GM23248 (cell line): ENCODE results near the gene PPWD1. TPM values are rescaled to one million over a fixed set of nuclear protein-coding genes. Genes with fewer than 3 reads are reported as not detected.
A peak's percentile ranks its signal among the peaks of the same experiment; 100 is the strongest.

Experiments
- DNase-seq: peaks from one replicate; pipeline ENCODE4 v3.0.0-alpha.2; 2015
- H2AFZ ChIP-seq: fragments of 200-600 bp; sonication (generic); 2 replicates; pipeline ENCODE4 v1.6.1; 2016; ENCODE audit warnings: antibody characterized with exemption
- H3F3A ChIP-seq: fragments of 200-600 bp; sonication (generic); 2 replicates; pipeline ENCODE4 v1.6.1; 2016; ENCODE audit warnings: mild to moderate bottlenecking, antibody characterized with exemption, mixed run types; ENCODE audit not compliant: insufficient read depth
- H3K27ac ChIP-seq: fragments of 200-600 bp; sonication (generic); 2 replicates; pipeline ENCODE4 v1.5.1; 2016; ENCODE audit warnings: mild to moderate bottlenecking
- H3K27me3 ChIP-seq: fragments of 200-600 bp; sonication (generic); replicated peaks from 2 replicates; pipeline ENCODE4 v1.6.1; 2016; ENCODE audit warnings: mild to moderate bottlenecking; ENCODE audit not compliant: insufficient read depth
- H3K36me3 ChIP-seq: fragments of 200-600 bp; sonication (generic); 2 replicates; pipeline ENCODE4 v1.6.1; 2016; ENCODE audit warnings: low read depth, mild to moderate bottlenecking
- H3K4me1 ChIP-seq: fragments of 200-600 bp; sonication (generic); 2 replicates; pipeline ENCODE4 v1.6.1; 2016; ENCODE audit warnings: mild to moderate bottlenecking; ENCODE audit not compliant: insufficient read depth
- H3K4me2 ChIP-seq: fragments of 200-600 bp; sonication (generic); one replicate; pipeline ENCODE4 v1.6.1; 2016; ENCODE audit warnings: mild to moderate bottlenecking; ENCODE audit not compliant: unreplicated experiment
- H3K4me3 ChIP-seq: fragments of 200-600 bp; sonication (generic); 2 replicates; pipeline ENCODE4 v1.5.1; 2016; ENCODE audit warnings: mild to moderate bottlenecking
- H3K79me2 ChIP-seq: fragments of 200-600 bp; sonication (generic); 2 replicates; pipeline ENCODE4 v1.6.1; 2016; ENCODE audit warnings: mild to moderate bottlenecking; ENCODE audit not compliant: insufficient read depth
- H3K9ac ChIP-seq: fragments of 200-600 bp; sonication (generic); 2 replicates; pipeline ENCODE4 v1.6.1; 2016; ENCODE audit warnings: mild to moderate bottlenecking
- H3K9me2 ChIP-seq: fragments of 200-600 bp; sonication (generic); 2 replicates; pipeline ENCODE4 v1.6.1; 2016; ENCODE audit warnings: mixed run types, mild to moderate bottlenecking, moderate library complexity; ENCODE audit not compliant: insufficient read depth
- H3K9me3 ChIP-seq: fragments of 200-600 bp; sonication (generic); one replicate; pipeline ENCODE4 v1.6.1; 2017; ENCODE audit warnings: low read depth
- H4K20me1 ChIP-seq: fragments of 200-600 bp; sonication (generic); 2 replicates; pipeline ENCODE4 v1.6.0; 2016; ENCODE audit not compliant: insufficient read depth
- EZH2 ChIP-seq: fragments of 200-600 bp; sonication (generic); IDR thresholded peaks from 2 replicates; pipeline ENCODE4 v1.6.1; 2018; ENCODE audit warnings: antibody characterized with exemption, mild to moderate bottlenecking; ENCODE audit not compliant: insufficient read depth, poor library complexity, severe bottlenecking
- EZH2phosphoT487 ChIP-seq: fragments of 200-600 bp; sonication (generic); IDR thresholded peaks from 2 replicates; pipeline ENCODE4 v1.6.1; 2018; ENCODE audit warnings: antibody characterized with exemption, moderate library complexity, mild to moderate bottlenecking, low read depth; ENCODE audit not compliant: insufficient read depth
- WGBS, 2 experiments: methylation state at CpG; one replicate each; pipeline ENCODE4 v1.1.6; 2015 to 2017; ENCODE audit warnings: low lambda C conversion rate in 2 of 2, low coverage in 1 of 2; ENCODE audit errors: missing lambda C conversion rate in 2 of 2; 5-methylcytosine and 5-hydroxymethylcytosine counted together
- in situ Hi-C: fragments of 300-500 bp; cut with MboI; formaldehyde crosslinking; loops from 2 replicates; pipeline ENCODE4 v1.15.0; 2020
- polyA plus RNA-seq: library from polyadenylated mRNA; unstranded; fragments of >200 nt; fragmentation: Nextera tagmentation; extraction: Ambion mirVana; gene quantifications from 2 replicates; pipeline ENCODE4 v1.2.1, GENCODE V29; 2016
- total RNA-seq: library from RNA; depleted of rRNA; stranded (reverse); fragments of >200 nt; shearing (Covaris generic); gene quantifications from 2 replicates; pipeline ENCODE4 v1.2.3, GENCODE V29; 2014

PPWD1 gene
- total and polyA plus RNA-seq, 2 experiments from 2014 or later = 22.5 to 56.8 TPM

- Histone ChIP-seq H3F3A (no peaks in the 10 kb centered on the region), H3K27me3 (no peaks in the 10 kb centered on the region), H3K4me3 (no peak overlapping the region), H3K9ac (no peak overlapping the region), H3K4me2 (no peak overlapping the region), H3K79me2 (peaks cover 10% of the 10 kb centered on the region), H4K20me1 (no peaks in the 10 kb centered on the region), H3K36me3 (no peaks in the 10 kb centered on the region; the same call in 1 of the 2 replicates), H3K9me3 (no peaks in the 10 kb centered on the region), H3K27ac (no peak overlapping the region), H2AFZ (0 out of 2 replicates have a peak overlapping the region, but pooled peaks have one; percentile 23), H3K4me1 (no peaks in the 10 kb centered on the region), H3K9me2 (no peaks in the 10 kb centered on the region)
- in situ Hi-C loops = no loop called here
- DNase-seq = peak; percentile 10
- TF ChIP-seq EZH2 (no peak), EZH2phosphoT487 (no peak)
Measured at GRCh38 chr5:65555287-65555686, 7.8 kb upstream of the PPWD1 start.

GRCh38 chr5:65556181-65556580 is 6.9 kb upstream of the PPWD1 start:
- Histone ChIP-seq H4K20me1 (no peaks in the 10 kb centered on the region), H3K9ac (no peak overlapping the region), H2AFZ (no peak overlapping the region), H3F3A (no peaks in the 10 kb centered on the region), H3K9me2 (no peaks in the 10 kb centered on the region), H3K4me2 (no peak overlapping the region), H3K9me3 (no peaks in the 10 kb centered on the region), H3K27me3 (no peaks in the 10 kb centered on the region), H3K4me1 (no peaks in the 10 kb centered on the region), H3K79me2 (peaks cover 19% of the 10 kb centered on the region), H3K4me3 (no peak overlapping the region), H3K36me3 (no peaks in the 10 kb centered on the region; the same call in 1 of the 2 replicates), H3K27ac (no peak overlapping the region)
- in situ Hi-C loops = no loop called here
- DNase-seq = no peak
- 91 to 95% methylated on average over 2 of the region's 2 CpGs for WGBS, 2 experiments
- TF ChIP-seq EZH2 (no peak), EZH2phosphoT487 (no peak)

GRCh38 chr5:65556718-65557117 is 6.4 kb upstream of the PPWD1 start:
- no peak for DNase-seq
- in situ Hi-C loops = no loop called here
- H3K4me1 ChIP-seq = no peaks in the 10 kb centered on the region
- no peaks in the 10 kb centered on the region for H3K9me2 ChIP-seq
- H3K9me3 ChIP-seq = no peaks in the 10 kb centered on the region
- H3K27me3 ChIP-seq = no peaks in the 10 kb centered on the region
- no peaks in the 10 kb centered on the region for H3F3A ChIP-seq
- WGBS, 2 experiments = 98% methylated on average over 3 of the region's 3 CpGs
- no peak overlapping the region for H3K9ac ChIP-seq
- peaks cover 24% of the 10 kb centered on the region for H3K79me2 ChIP-seq
- H3K4me2 ChIP-seq = no peak overlapping the region
- no peak overlapping the region for H3K4me3 ChIP-seq
- H3K27ac ChIP-seq = no peak overlapping the region
- no peaks in the 10 kb centered on the region; the same call in 1 of the 2 replicates for H3K36me3 ChIP-seq
- H4K20me1 ChIP-seq = no peaks in the 10 kb centered on the region
- no peak for TF ChIP-seq EZH2
- TF ChIP-seq EZH2phosphoT487 = no peak
- H2AFZ ChIP-seq = no peak overlapping the region

GRCh38 chr5:65563777-65564176 is 681 bp downstream of the PPWD1 start:
- in situ Hi-C loops = no loop called here
- peak overlapping the region; percentile 98 for H2AFZ ChIP-seq
- 8 to 12% methylated on average over 11 of the region's 11 CpGs for whole genome bisulfite sequencing, 2 experiments
- H3K9me2 ChIP-seq = no peaks in the 10 kb centered on the region
- TF ChIP-seq EZH2 (no peak), EZH2phosphoT487 (no peak)
- peak overlapping the region; percentile 94 for H3K9ac ChIP-seq
- H3K4me1 ChIP-seq = peaks cover 11% of the 10 kb centered on the region
- DNase-seq = peak; percentile 28
- peak overlapping the region; percentile 85 for H3K4me2 ChIP-seq
- no peaks in the 10 kb centered on the region for H3K9me3 ChIP-seq
- H3K36me3 ChIP-seq = 0 out of 2 replicates have a peak, but pooled peaks cover 4% of the 10 kb centered on the region
- peak overlapping the region; percentile 93 for H3K27ac ChIP-seq
- peak overlapping the region; percentile 99 for H3K4me3 ChIP-seq
- no peaks in the 10 kb centered on the region for H3K27me3 ChIP-seq
- no peaks in the 10 kb centered on the region for H4K20me1 ChIP-seq
- H3K79me2 ChIP-seq = peaks cover 83% of the 10 kb centered on the region
- H3F3A ChIP-seq = peaks cover 5% of the 10 kb centered on the region

GRCh38 chr5:65566505-65566904 is 3.4 kb downstream of the PPWD1 start:
- H2AFZ ChIP-seq = no peak overlapping the region
- no peak overlapping the region for H3K4me3 ChIP-seq
- H4K20me1 ChIP-seq = no peaks in the 10 kb centered on the region
- DNase-seq = no peak
- 91 to 94% methylated on average over 5 of the region's 5 CpGs for WGBS, 2 experiments
- H3K27ac ChIP-seq = no peak overlapping the region
- no peaks in the 10 kb centered on the region for H3K9me2 ChIP-seq
- H3K9ac ChIP-seq = no peak overlapping the region
- no peak for TF ChIP-seq EZH2phosphoT487
- TF ChIP-seq EZH2 = no peak
- in situ Hi-C loops = no loop called here
- H3K36me3 ChIP-seq = peaks cover 14% of the 10 kb centered on the region
- peaks cover 11% of the 10 kb centered on the region for H3K4me1 ChIP-seq
- H3K79me2 ChIP-seq = peaks cover 65% of the 10 kb centered on the region
- no peak overlapping the region for H3K4me2 ChIP-seq
- peaks cover 8% of the 10 kb centered on the region for H3F3A ChIP-seq
- no peaks in the 10 kb centered on the region for H3K9me3 ChIP-seq
- H3K27me3 ChIP-seq = no peaks in the 10 kb centered on the region
